NCI-H187 (cell line): ENCODE measurements around the gene MXRA8.

Source experiments
- DNase-seq, 2 experiments: peaks; one replicate each; lab custom pipeline; 2025; lab: John Stamatoyannopoulos, UW

The MXRA8 gene

DNA sequence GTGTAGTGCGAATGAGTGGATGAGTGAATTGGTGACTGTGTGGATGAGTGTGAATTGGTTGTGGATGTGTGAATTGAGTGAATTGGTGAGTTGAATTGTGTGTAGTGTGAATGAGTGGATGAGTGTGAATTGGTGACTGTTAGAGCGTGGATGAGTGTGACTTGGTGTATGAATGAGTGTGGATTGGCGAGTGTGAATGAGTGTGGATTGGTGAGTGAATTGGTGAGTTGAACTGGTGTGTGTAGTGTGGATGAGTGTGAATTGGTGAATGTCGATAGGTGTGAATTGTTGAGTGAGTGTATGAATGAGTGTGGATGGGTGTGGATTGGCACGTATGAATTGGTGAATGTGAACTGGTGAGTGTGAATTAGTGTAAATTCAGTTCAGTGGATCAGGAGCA lies 9.0 kb upstream of the MXRA8 start:
- no peak for DNase-seq

DNA sequence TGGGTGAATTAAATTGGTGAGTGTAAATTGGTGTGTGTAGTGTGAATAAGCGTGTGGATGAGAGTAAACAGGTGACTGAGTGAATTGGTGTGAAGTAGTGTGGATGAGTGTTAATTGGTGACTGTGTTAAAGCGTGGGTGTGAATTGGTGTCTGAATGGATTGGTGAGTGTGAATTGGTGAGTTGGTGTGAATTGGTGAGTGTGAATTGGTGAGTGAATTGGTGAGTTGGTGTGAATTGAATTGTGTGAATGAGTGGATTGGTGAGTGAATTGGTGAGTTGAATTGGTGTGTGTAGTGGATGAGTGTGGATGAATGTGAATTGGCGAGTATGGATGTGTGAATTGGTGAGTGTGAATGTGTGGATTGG lies 8.3 kb upstream of the MXRA8 start:
- no peak for DNase-seq

- no peak for DNase-seq
These were observed 7.7 kb upstream of the MXRA8 start for GRCh38 chr1:1365875-1366698.

DNA sequence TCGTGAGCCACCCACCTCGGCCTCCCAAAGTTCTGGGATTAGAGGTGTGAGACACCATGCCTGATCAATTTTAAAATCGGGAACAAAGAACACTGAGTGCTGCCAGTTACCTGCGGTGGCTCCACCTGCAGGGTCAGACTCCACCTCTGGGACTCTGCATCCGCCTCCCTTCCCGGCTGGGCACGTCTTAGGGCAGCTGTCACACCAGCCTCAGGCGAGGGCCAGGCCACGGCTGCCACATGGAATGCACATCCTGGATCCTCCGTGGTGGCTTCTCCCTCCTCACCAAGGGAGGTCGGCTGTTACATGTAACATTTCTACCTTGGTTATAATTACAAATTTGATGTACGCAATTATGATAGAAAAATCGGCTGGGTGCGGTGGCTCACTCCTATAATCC lies 5.9 kb upstream of the MXRA8 start:
- DNase-seq = no peak

DNA sequence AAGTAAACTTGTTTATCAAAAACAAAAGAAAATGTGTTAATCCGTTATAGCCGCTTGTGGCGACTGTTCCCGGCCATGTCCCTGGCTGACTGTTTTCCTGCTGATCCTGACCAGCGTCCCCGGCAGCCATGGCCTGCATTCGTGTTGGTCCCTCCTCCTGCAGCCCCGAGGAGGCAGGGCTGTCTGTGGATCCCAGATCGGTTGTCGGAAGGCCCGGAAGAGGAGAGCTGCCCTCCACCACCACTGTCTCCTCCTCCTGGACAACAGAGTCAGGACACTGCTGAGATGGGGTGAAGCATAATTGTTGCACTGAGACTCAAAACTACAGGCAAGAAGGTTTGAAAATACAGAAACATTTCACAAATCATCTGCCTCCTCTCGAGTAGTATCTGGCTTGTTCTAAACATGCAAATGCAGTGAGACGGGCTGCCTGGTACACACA lies 3.6 kb upstream of the MXRA8 start:
- DNase-seq = no peak

DNA sequence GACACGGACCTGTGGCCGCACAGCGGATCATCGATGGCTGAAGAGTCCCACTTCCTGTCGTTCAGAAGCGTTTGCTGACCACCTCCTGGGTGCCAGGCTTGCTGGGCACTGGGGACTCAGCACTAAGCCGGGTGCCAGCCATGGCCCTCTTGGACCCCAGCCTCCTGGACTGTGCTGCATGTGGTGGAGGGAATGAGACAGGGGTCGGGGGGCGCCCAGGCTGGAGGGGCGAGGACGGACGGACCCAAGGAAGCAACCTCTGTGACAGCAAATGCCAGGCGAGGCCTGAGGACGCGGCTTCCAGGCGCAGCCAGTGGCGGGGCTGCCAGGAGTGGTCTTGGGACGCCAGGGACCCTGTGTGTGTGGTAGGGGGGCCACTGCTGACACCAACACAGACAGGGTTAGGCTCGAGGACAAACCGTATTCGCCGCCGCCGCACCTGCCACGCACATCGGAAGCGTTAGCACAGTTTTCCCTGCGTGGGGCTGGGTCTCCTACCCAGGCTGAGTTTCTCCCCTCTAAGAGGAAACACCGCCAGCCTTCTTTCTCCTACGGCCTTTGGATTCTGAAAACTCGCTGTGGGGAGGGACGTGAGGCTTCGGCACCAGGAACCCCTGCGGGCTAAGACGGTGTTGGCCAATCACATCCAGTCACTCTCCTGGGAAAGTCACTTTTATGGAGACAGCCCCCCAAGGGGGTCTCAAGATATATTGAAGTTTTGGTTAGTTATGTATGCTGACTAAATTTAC lies 3.1 kb upstream of the MXRA8 start:
- DNase-seq = no peak

GRCh38 chr1:1360506-1361169 lies 2.3 kb upstream of the MXRA8 start:
- DNase-seq = no peak

- DNase-seq = no peak
These were observed 1.5 kb upstream of the MXRA8 start for GRCh38 chr1:1359664-1360468.

GRCh38 chr1:1359308-1359663 lies 931 bp upstream of the MXRA8 start:
- DNase-seq = no peak

DNA sequence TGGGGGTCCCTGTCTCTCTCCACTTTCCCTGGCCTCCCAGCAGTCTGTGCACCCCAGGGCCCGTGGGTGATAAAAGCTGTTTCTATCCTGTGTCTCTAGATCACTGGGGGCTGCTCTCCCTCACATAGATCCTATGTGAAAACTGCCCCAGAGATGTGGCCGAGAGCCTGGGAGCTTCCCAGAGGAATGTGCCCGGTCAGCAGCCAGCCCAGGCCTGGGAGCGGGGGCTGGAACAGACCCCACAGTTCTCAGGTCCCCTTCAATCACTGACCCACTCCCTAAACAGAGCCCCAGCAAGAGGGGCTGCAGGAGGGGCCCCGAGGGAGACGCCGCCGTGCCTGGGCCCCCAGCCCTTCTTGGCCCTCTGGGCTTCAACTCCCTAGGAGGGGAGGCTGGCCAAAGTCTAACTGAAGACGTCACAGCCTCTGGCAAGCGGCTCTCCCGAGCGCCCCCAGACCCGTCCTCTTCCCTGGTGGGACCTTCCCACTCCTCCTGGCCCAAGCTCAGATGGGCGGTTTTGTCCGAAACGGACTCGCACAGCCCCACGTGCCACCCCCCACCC lies 403 bp downstream of the MXRA8 start:
- DNase-seq = no peak

- DNase-seq = no peak
These were observed 1.5 kb downstream of the MXRA8 start for GRCh38 chr1:1356796-1357401.

- DNase-seq = no peak
These were observed 2.1 kb downstream of the MXRA8 start for GRCh38 chr1:1356166-1356795.

DNA sequence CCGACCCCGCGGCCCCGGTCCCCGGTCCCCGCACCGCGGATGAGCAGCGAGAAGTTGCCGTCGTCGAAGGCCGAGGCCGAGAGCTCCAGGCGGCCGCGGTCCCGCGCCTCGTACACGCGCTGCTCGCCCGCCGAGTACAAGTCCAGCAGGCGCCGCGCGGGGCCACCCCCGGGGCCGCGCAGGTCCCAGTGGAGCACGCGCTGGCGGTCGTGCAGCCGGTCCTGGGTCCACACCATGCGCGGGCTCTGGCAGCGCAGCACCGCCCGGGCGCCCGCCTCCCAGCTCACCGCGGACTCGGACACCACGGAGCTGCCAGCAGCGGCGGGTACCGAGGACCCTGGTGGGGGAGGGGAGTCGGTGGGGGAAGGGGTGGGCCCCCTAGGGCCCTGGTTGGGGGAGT lies 2.9 kb downstream of the MXRA8 start:
- DNase-seq = no peak

- DNase-seq = no peak
These were observed 3.8 kb downstream of the MXRA8 start for GRCh38 chr1:1354271-1355247.

DNA sequence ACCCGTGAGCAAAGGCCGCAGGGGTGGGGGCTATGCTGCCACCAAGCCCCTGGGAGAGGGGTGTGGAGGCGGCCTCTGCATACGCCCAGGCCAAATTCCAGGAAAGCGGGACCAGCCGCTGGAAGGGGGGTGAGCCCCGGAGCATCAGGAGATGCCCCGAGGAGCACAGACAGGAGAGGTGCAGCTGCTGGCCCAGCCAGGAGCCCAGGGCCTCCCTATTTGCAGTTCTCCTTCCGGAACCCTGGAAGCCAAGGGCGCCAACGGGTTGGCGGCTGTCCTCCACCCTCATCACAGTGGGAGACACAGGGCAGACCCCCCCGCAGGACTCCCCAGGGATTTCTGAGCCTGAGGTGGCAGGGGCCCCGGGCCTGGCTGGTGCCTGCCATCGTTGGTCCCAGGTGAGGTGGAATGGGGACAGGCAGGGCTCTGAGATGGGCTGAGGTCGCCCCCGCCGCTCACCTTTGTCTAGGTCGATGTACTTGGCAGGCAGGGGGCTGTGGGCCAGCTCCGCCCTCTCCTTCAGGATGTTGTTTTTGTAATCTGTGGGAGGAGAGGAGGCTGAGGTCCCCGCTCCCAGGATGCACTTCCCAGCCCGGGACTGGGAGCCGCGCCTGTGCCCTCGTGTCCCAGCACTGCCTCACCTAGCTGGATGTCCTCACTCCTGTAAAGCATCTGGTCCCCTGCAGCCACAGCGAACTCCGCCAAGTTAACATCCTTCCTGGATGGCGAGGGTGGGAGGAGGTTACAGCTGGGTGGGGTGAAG lies 4.8 kb downstream of the MXRA8 start:
- DNase-seq = no peak

- no peak for DNase-seq
These were observed 5.5 kb downstream of the MXRA8 start for GRCh38 chr1:1352786-1353388.

GRCh38 chr1:1351511-1352427 lies 6.6 kb downstream of the MXRA8 start:
- no peak for DNase-seq
